OCI-LY7 (cell line): Measurements from ENCODE around the gene C6orf58.
"Not testable (repeated sequence)": the region's sequence is repeated elsewhere in the genome, so short reads cannot be mapped to it uniquely, and the experiment has no call there.

ENCODE experiments used
- EZH2phosphoT487 ChIP-seq: fragments of 200-600 bp; sonication (generic); IDR thresholded peaks from 2 replicates; pipeline ENCODE4 v1.6.1; 2018; ENCODE audit warnings: low read depth, borderline replicate concordance, mild to moderate bottlenecking, mixed run types, antibody characterized with exemption, low read length, moderate library complexity, mixed read lengths
- TF ChIP-seq, protein P1 (sequence below): fragments of 200-600 bp; sonication (generic); conservative IDR thresholded peaks from 2 replicates; pipeline ENCODE4 v1.5.1; 2014; ENCODE audit warnings: mild to moderate bottlenecking, antibody characterized with exemption, low read length, moderate library complexity, mixed read lengths

- TF ChIP-seq, protein P1, sequence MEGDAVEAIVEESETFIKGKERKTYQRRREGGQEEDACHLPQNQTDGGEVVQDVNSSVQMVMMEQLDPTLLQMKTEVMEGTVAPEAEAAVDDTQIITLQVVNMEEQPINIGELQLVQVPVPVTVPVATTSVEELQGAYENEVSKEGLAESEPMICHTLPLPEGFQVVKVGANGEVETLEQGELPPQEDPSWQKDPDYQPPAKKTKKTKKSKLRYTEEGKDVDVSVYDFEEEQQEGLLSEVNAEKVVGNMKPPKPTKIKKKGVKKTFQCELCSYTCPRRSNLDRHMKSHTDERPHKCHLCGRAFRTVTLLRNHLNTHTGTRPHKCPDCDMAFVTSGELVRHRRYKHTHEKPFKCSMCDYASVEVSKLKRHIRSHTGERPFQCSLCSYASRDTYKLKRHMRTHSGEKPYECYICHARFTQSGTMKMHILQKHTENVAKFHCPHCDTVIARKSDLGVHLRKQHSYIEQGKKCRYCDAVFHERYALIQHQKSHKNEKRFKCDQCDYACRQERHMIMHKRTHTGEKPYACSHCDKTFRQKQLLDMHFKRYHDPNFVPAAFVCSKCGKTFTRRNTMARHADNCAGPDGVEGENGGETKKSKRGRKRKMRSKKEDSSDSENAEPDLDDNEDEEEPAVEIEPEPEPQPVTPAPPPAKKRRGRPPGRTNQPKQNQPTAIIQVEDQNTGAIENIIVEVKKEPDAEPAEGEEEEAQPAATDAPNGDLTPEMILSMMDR: not testable (repeated sequence)
- not testable (repeated sequence) for TF ChIP-seq EZH2phosphoT487
Measured at GRCh38 chr6:127593456-127593855, 16.5 kb downstream of the C6orf58 start.
